ENCODE measurements around the gene CD320. TPM values are rescaled to one million over a fixed set of nuclear protein-coding genes. Genes with fewer than 3 reads are reported as not detected.

CD320 gene
- total and polyA plus RNA-seq, 2 of the 8 experiments (the other 6 are each of a cell fraction or from before 2014, with no cell fraction given), result 80.4 to 157 TPM

GRCh38 chr19:8334458-8335342 is 26.5 kb upstream of the CD320 start (continued):
- no peak for TF ChIP-seq ASH2L (IDR thresholded peaks at IDR 0.05; ENCODE audit: low read length)
- TF ChIP-seq BACH1 (IDR thresholded peaks at IDR 0.05; ENCODE audit: low read length), result no peak
- TF ChIP-seq POU5F1 (IDR thresholded peaks at IDR 0.05; ENCODE audit: low read depth, low read length), result no peak
- no peak for TF ChIP-seq BRCA1 (IDR thresholded peaks at IDR 0.05; ENCODE audit: low read depth, low read length)
- no peak for TF ChIP-seq USF2 (IDR thresholded peaks at IDR 0.05; ENCODE audit: low read length)
- TF ChIP-seq MAFK (IDR thresholded peaks at IDR 0.05; ENCODE audit: low read depth, low read length), result no peak
- TF ChIP-seq ZNF274 (IDR thresholded peaks at IDR 0.05; ENCODE audit: borderline replicate concordance, extremely low read depth, low read length), result no peak
- TF ChIP-seq CHD7 (IDR thresholded peaks at IDR 0.05; ENCODE audit: insufficient replicate concordance, low read length), result no peak
- TF ChIP-seq JUN (IDR thresholded peaks at IDR 0.05; ENCODE audit: low read depth, low read length), result no peak

Measured in H1 (cell line).